SK-N-SH (cell line): ENCODE results near the gene PLEKHG1. TPM values are rescaled to one million over a fixed set of nuclear protein-coding genes. Genes with fewer than 3 reads are reported as not detected.

Experiments used
- CTCF ChIA-PET: fragments of 300-600, 350-600 bp; formaldehyde crosslinking; extraction: SDS; loops from one replicate; lab custom pipeline; 2021; lab: Yijun Ruan, JAX
- POLR2A ChIA-PET: fragments of 350-600 bp; sonication (Branson Sonifier 250); formaldehyde crosslinking; extraction: SDS; loops from one replicate; lab custom pipeline; 2020; ENCODE audit warnings: antibody characterized with exemption, inconsistent platforms; lab: Yijun Ruan, JAX
- DNase-seq: peaks from one replicate; pipeline ENCODE4 v3.0.0; 2012
- H2AFZ ChIP-seq: fragments of 200-600 bp; sonication (generic); 2 replicates; pipeline ENCODE4 v1.8.1; 2016; ENCODE audit warnings: antibody characterized with exemption, mild to moderate bottlenecking, low read depth
- H3F3A ChIP-seq: fragments of 200-600 bp; sonication (generic); replicated peaks from 2 replicates; pipeline ENCODE3; 2016; ENCODE audit warnings: antibody characterized with exemption, mild to moderate bottlenecking; ENCODE audit not compliant: insufficient read depth
- H3K27ac ChIP-seq, 2 experiments: fragments of 200-500 bp in 1 of 2; fragments of 200-600 bp in 1 of 2; sonication (Bioruptor generic) in 1 of 2; sonication (generic), shearing (Covaris generic) in 1 of 2; 2 replicates each; pipeline versions ENCODE4 v1.5.1 to v1.6.1; 2014 to 2016; ENCODE audit warnings: low read depth in 2 of 2, inconsistent platforms in 1 of 2, low read length in 1 of 2, mild to moderate bottlenecking in 1 of 2, mixed read lengths in 1 of 2
- H3K27me3 ChIP-seq: fragments of 200-600 bp; sonication (generic), shearing (Covaris generic); 2 replicates; pipeline ENCODE4 v1.6.1; 2016; ENCODE audit warnings: mixed run types; ENCODE audit not compliant: insufficient read depth
- H3K36me3 ChIP-seq, 2 experiments: fragments of 200-500 bp in 1 of 2; fragments of 200-600 bp in 1 of 2; sonication (Bioruptor generic) in 1 of 2; sonication (generic) in 1 of 2; replicated peaks in 1 of 2; 2 replicates each; pipeline versions ENCODE3 to v1.5.1; 2014 to 2016; ENCODE audit warnings: low read length in 1 of 2, mild to moderate bottlenecking in 1 of 2; ENCODE audit not compliant: insufficient read depth in 2 of 2, control insufficient read depth in 1 of 2
- H3K4me1 ChIP-seq, 2 experiments: fragments of 200-500 bp in 1 of 2; fragments of 200-600 bp in 1 of 2; sonication (Bioruptor generic) in 1 of 2; sonication (generic), shearing (Covaris generic) in 1 of 2; 2 replicates each; pipeline versions ENCODE4 v1.5.1 to v1.6.1; 2014 to 2016; ENCODE audit warnings: low read depth in 1 of 2, low read length in 1 of 2, mixed run types in 1 of 2; ENCODE audit not compliant: insufficient read depth in 2 of 2, control insufficient read depth in 1 of 2
- H3K4me2 ChIP-seq: fragments of 200-600 bp; sonication (generic), shearing (Covaris generic); 2 replicates; pipeline ENCODE4 v1.6.1; 2017; ENCODE audit warnings: mixed run types
- H3K4me3 ChIP-seq, 2 experiments: fragments of 200-500 bp in 1 of 2; fragments of 200-600 bp in 1 of 2; sonication (Bioruptor generic) in 1 of 2; sonication (generic), shearing (Covaris generic) in 1 of 2; 2 replicates each; pipeline versions ENCODE4 v1.5.1 to v1.8.1; 2014 to 2016; ENCODE audit warnings: low read depth in 2 of 2, inconsistent platforms in 1 of 2, low read length in 1 of 2, mild to moderate bottlenecking in 1 of 2, mixed read lengths in 1 of 2, moderate library complexity in 1 of 2
- H3K79me2 ChIP-seq: fragments of 200-600 bp; sonication (generic); 2 replicates; pipeline ENCODE4 v1.8.1; 2017; ENCODE audit warnings: mild to moderate bottlenecking; ENCODE audit not compliant: insufficient read depth
- H3K9ac ChIP-seq: fragments of 200-600 bp; sonication (generic); 2 replicates; pipeline ENCODE4 v1.6.1; 2017; ENCODE audit warnings: mixed run types
- H3K9me2 ChIP-seq: fragments of 200-600 bp; sonication (generic); 2 replicates; pipeline ENCODE4 v1.6.1; 2017; ENCODE audit warnings: mixed run types
- H3K9me3 ChIP-seq: fragments of 200-600 bp; sonication (generic); 2 replicates; pipeline ENCODE4 v1.6.1; 2017; ENCODE audit warnings: mixed run types, mild to moderate bottlenecking, moderate library complexity
- H4K20me1 ChIP-seq: fragments of 200-600 bp; sonication (generic); 2 replicates; pipeline ENCODE4 v1.6.1; 2017; ENCODE audit warnings: mild to moderate bottlenecking, mixed run types; ENCODE audit not compliant: insufficient read depth
- EP300 ChIP-seq, 2 experiments: IDR thresholded peaks; 2 replicates each; pipeline versions ENCODE4 v1.4.0 to v1.6.1; 2012; ENCODE audit warnings: borderline replicate concordance in 1 of 2, low read depth in 1 of 2, low read length in 1 of 2
- FOSL2 ChIP-seq: IDR thresholded peaks from 2 replicates; pipeline ENCODE4 v1.4.0; 2012; ENCODE audit warnings: low read depth, mild to moderate bottlenecking, moderate library complexity, borderline replicate concordance
- FOXM1 ChIP-seq: IDR thresholded peaks from 2 replicates; pipeline ENCODE4 v1.4.0; 2012; ENCODE audit warnings: low read depth, mild to moderate bottlenecking
- MAX ChIP-seq: IDR thresholded peaks from 2 replicates; pipeline ENCODE4 v1.4.0; 2012; ENCODE audit warnings: low read depth
- NFIC ChIP-seq: IDR thresholded peaks from 2 replicates; pipeline ENCODE4 v1.4.0; 2012; ENCODE audit warnings: borderline replicate concordance
- POLR2AphosphoS5 ChIP-seq: IDR thresholded peaks from 2 replicates; pipeline ENCODE4 v1.6.1; 2012; ENCODE audit warnings: low read depth, low read length
- REST ChIP-seq: IDR thresholded peaks from 2 replicates; pipeline ENCODE4 v1.6.1; 2012; ENCODE audit warnings: mild to moderate bottlenecking, low read depth, low read length, moderate library complexity
- RXRA ChIP-seq: IDR thresholded peaks from 2 replicates; pipeline ENCODE4 v1.4.0; 2012; ENCODE audit warnings: low read depth, mild to moderate bottlenecking, borderline replicate concordance
- SMC3 ChIP-seq: IDR thresholded peaks from 2 replicates; pipeline ENCODE4 v1.6.1; 2012; ENCODE audit warnings: low read depth, low read length, improper control_type of control experiment
- TAF1 ChIP-seq: IDR thresholded peaks from 2 replicates; pipeline ENCODE4 v1.6.1; 2012; ENCODE audit warnings: low read depth, mild to moderate bottlenecking, low read length, moderate library complexity, borderline replicate concordance
- USF1 ChIP-seq: IDR thresholded peaks from 2 replicates; pipeline ENCODE4 v1.4.0; 2012; ENCODE audit warnings: low read depth, borderline replicate concordance
- ZBTB33 ChIP-seq: IDR thresholded peaks from 2 replicates; pipeline ENCODE4 v1.4.0; 2012; ENCODE audit warnings: low read depth, borderline replicate concordance
- WGBS: methylation state at CpG from one replicate; pipeline ENCODE4 v1.1.6; 2017; ENCODE audit warnings: low lambda C conversion rate; 5-methylcytosine and 5-hydroxymethylcytosine counted together
- polyA plus RNA-seq, 3 experiments: library from polyadenylated mRNA; depleted of rRNA; stranded (reverse); fragments of >200 nt; gene quantifications; 2 replicates each; pipeline ENCODE4 v1.2.3, GENCODE V29; 2012

The PLEKHG1 gene
- polyA plus RNA-seq, 1 of the 3 experiments (the other 2 are of a cell fraction), result 0.02 TPM

GRCh38 chr6:150619275-150619674 is 19.6 kb downstream of the PLEKHG1 start:
- Histone ChIP-seq H3K79me2 (no peaks in the 10 kb centered on the region), H3K9me3 (no peaks in the 10 kb centered on the region), H3F3A (no peaks in the 10 kb centered on the region), H3K27me3 (no peaks in the 10 kb centered on the region), H3K36me3 (no peaks in the 10 kb centered on the region), H3K4me2 (no peak overlapping the region), H3K27ac (no peak overlapping the region), H3K4me1 (no peaks in the 10 kb centered on the region; a peak in 1 of 4 replicates), H4K20me1 (no peaks in the 10 kb centered on the region), H3K9ac (no peak overlapping the region), H3K9me2 (no peaks in the 10 kb centered on the region), H2AFZ (no peak overlapping the region), H3K4me3 (no peak overlapping the region)
- WGBS, result 40% methylated on average over 3 of the region's 3 CpGs
- ChIA-PET CTCF (interaction anchor here (1.7 kb wide), 1 partner anchor 19 kb away, joined by 5 read pairs; no protein-coding TSS in a partner anchor), POLR2A (no interaction called here)
- TF ChIP-seq FOXM1 (no peak), EP300 (IDR thresholded peaks at IDR 0.05; ENCODE audit: borderline replicate concordance in 1 of 2, low read depth in 1 of 2, low read length in 1 of 2) (no peak), POLR2AphosphoS5 (no peak), NFIC (no peak), FOSL2 (no peak), USF1 (no peak), ZBTB33 (no peak), MAX (no peak), TAF1 (no peak)
- no peak for DNase-seq

- TF ChIP-seq USF1, result no peak
- TF ChIP-seq SMC3, result no peak
- TF ChIP-seq ZBTB33, result no peak
- no peak for TF ChIP-seq RXRA
- no peak for TF ChIP-seq EP300 (IDR thresholded peaks at IDR 0.05; ENCODE audit: borderline replicate concordance in 1 of 2, low read depth in 1 of 2, low read length in 1 of 2)
- no peak for TF ChIP-seq REST
- 19% methylated on average over 3 of the region's 3 CpGs for WGBS
Observed at GRCh38 chr6:150620244-150620643, 20.6 kb downstream of the PLEKHG1 start.

More at GRCh38 chr6:150620244-150620643, 20.6 kb downstream of the PLEKHG1 start:
- no peaks in the 10 kb centered on the region for H3K27me3 ChIP-seq
- H2AFZ ChIP-seq, result no peak overlapping the region
- H3K4me3 ChIP-seq, result no peak overlapping the region
- no peaks in the 10 kb centered on the region for H3K36me3 ChIP-seq
- H3F3A ChIP-seq, result no peaks in the 10 kb centered on the region
- no peaks in the 10 kb centered on the region for H3K9me3 ChIP-seq
- no peaks in the 10 kb centered on the region for H3K9me2 ChIP-seq
- H3K27ac ChIP-seq, result no peak overlapping the region
- no peak overlapping the region for H3K4me2 ChIP-seq
- ChIA-PET POLR2A (no interaction called here), CTCF (interaction anchor here (1.7 kb wide), 1 partner anchor 20 kb away, joined by 5 read pairs; no protein-coding TSS in a partner anchor)
- H3K79me2 ChIP-seq, result no peaks in the 10 kb centered on the region
- no peaks in the 10 kb centered on the region; a peak in 1 of 4 replicates for H3K4me1 ChIP-seq
- H3K9ac ChIP-seq, result no peak overlapping the region
- no peak for DNase-seq
- H4K20me1 ChIP-seq, result no peaks in the 10 kb centered on the region
